Measurements from ENCODE around the gene TPRG1L.
"Not testable (repeated sequence)": the region's sequence is repeated elsewhere in the genome, so short reads cannot be mapped to it uniquely, and the experiment has no call there.

Gene TPRG1L

GRCh38 chr1:3624200-3625136, at the start of gene TPRG1L:
TPRG1L (plus strand) TSS chr1:3625015; CDS start chr1:3625073, 58 bp downstream.
- DNase-seq = peak; percentile 79

GRCh38 chr1:3575515-3575914, 49.3 kb upstream of the TPRG1L start:
- not testable (repeated sequence) for DNase-seq

GRCh38 chr1:3575993-3576392, 48.8 kb upstream of the TPRG1L start:
- DNase-seq = no peak

- peak; percentile 93 for DNase-seq
Measured at GRCh38 chr1:3577300-3577699, 47.5 kb upstream of the TPRG1L start.

GRCh38 chr1:3577711-3578432, 46.9 kb upstream of the TPRG1L start:
- no peak for DNase-seq

- no peak for DNase-seq
Measured at GRCh38 chr1:3578433-3578805, 46.4 kb upstream of the TPRG1L start.

- no peak for DNase-seq
Measured at GRCh38 chr1:3578906-3579305, 45.9 kb upstream of the TPRG1L start.

- DNase-seq = no peak
Measured at GRCh38 chr1:3579626-3580025, 45.2 kb upstream of the TPRG1L start.

GRCh38 chr1:3580231-3580630, 44.6 kb upstream of the TPRG1L start:
- DNase-seq = no peak

- DNase-seq = no peak
Measured at GRCh38 chr1:3581296-3582036, 43.3 kb upstream of the TPRG1L start.

GRCh38 chr1:3583751-3584150, 41.1 kb upstream of the TPRG1L start:
- peak; percentile 31 for DNase-seq

- DNase-seq = no peak
Measured at GRCh38 chr1:3584915-3585314, 39.9 kb upstream of the TPRG1L start.

- DNase-seq = not testable (repeated sequence)
Measured at GRCh38 chr1:3585353-3585868, 39.4 kb upstream of the TPRG1L start.

GRCh38 chr1:3585940-3586568, 38.8 kb upstream of the TPRG1L start:
- no peak for DNase-seq

- no peak for DNase-seq
Measured at GRCh38 chr1:3586986-3587759, 37.6 kb upstream of the TPRG1L start.

- DNase-seq = no peak
Measured at GRCh38 chr1:3588395-3588794, 36.4 kb upstream of the TPRG1L start.

GRCh38 chr1:3590139-3590763, 34.6 kb upstream of the TPRG1L start:
- no peak for DNase-seq

GRCh38 chr1:3590951-3591865, 33.6 kb upstream of the TPRG1L start:
- DNase-seq = no peak

GRCh38 chr1:3593334-3593733, 31.5 kb upstream of the TPRG1L start:
- DNase-seq = no peak

GRCh38 chr1:3593745-3594144, 31.1 kb upstream of the TPRG1L start:
- DNase-seq = no peak

Measured in NCI-H1694 (cell line).